Posterior vena cava (tissue), 2 donors: ENCODE results near the gene ARHGAP22. TPM values are rescaled to one million over a fixed set of nuclear protein-coding genes. Genes with fewer than 3 reads are reported as not detected.

Experiments
- DNase-seq: peaks from one replicate; pipeline ENCODE4 v3.0.0-alpha.2; 2020; ENCODE audit warnings: low spot score
- intact Hi-C, 2 donors: fragments of 100-400 bp; cut with DNase I; formaldehyde crosslinking; loops; one replicate each; pipeline versions ENCODE4 v1.14.1 to v1.14.2; 2022 to 2023
- total RNA-seq, 2 donors: library from RNA; stranded (reverse); fragmentation: NEBNext Ultra II Directional; extraction: Animal tissue kit (Norgen Biotek cat#: 25700); gene quantifications; one replicate each; pipeline ENCODE4 v1.2.1, GENCODE V29; 2021
- donor health status: DM: yes; HTN: yes; CAD: no.
- donor health status: DM: yes; HTN: yes; CAD: no.

Gene ARHGAP22
- total RNA-seq, 2 donors from 2014 or later, result 9.8 to 13.4 TPM

- DNase-seq, result peak; percentile 79
- intact Hi-C loops, result no loop called here
These were observed 139.8 kb downstream of the ARHGAP22 start for GRCh38 chr10:48464871-48465736.

DNA sequence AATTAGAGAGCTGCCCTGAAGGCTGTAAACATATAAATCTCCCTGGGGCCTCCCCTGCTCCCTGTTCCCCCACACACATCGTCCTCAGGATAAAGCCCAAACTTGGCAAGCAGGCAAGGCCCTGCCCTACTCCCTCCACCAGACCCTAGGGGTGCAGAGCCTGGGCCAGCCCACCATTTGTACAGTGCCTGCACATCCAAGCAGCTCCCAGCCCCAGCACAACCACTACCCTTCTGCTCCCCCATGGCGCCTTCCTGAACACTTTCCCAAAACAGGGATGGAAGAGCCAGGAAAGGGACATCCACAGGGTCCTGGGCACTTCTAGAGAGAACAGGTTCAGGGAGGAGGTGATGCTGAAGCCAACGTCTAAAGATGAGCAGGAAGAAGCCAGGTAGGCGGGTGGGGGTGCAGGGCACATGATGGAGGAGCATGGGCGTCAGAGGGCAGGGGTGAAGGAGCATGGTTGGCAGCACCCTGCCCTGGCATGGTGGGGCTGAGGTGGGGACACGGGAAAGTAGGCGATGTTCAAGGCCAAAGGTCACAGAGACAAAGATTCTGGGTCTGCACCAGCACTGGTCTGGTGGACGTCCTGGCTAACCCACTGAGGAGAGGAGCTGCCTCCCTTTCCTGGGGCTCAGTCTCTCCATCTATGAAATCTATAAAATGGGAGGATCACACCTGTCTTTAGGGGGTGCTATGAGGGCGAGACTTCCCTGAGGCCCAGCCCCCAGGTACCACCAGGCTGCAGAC, 140.6 kb downstream of the ARHGAP22 start:
- intact Hi-C loops, result no loop called here
- peak; percentile 50 for DNase-seq

DNA sequence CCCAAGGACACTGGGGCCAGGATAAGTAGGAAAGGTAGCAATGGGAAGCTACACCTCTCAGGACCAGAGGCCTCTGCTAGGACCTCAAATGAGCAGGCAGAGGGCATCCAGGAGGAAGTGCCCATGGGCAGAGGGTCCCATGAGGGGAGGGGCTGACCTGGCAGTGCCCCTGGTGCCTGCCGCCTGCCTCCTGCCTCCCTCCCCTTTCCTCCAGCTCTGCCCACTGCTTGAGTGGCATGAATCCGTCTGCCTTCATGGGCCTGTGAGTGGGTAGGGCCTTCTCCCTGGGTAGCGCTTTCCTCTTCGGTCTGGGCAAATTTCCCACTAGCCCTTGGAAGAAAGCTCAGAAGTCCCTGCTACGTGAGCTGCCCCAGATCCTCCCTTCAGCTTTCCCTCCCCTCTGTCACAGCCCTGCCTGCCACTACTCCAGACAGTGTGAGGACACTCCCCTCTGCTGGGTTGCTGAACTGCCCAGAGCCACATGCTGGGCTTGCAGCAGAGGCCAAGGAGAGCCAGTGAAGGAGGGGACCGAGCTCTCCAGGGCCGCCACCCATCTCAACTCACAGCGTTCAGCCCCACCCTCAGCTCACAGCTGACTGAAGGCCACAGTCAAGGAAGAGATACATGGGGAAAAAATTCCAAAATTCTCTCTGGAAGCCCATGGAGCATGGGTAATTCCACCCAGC, 141.4 kb downstream of the ARHGAP22 start:
- intact Hi-C loops, result no loop called here
- peak; percentile 73 for DNase-seq

- intact Hi-C loops, result no loop called here
- DNase-seq, result peak; percentile 66
These were observed 142.3 kb downstream of the ARHGAP22 start for GRCh38 chr10:48462482-48463020.

GRCh38 chr10:48461623-48462481, 143.0 kb downstream of the ARHGAP22 start:
- intact Hi-C loops, result no loop called here
- no peak for DNase-seq

- no peak for DNase-seq
- intact Hi-C loops, result no loop called here
These were observed 144.7 kb downstream of the ARHGAP22 start for GRCh38 chr10:48460182-48460581.

GRCh38 chr10:48459270-48460150, 145.4 kb downstream of the ARHGAP22 start:
- peak; percentile 74 for DNase-seq
- intact Hi-C loops, result no loop called here

DNA sequence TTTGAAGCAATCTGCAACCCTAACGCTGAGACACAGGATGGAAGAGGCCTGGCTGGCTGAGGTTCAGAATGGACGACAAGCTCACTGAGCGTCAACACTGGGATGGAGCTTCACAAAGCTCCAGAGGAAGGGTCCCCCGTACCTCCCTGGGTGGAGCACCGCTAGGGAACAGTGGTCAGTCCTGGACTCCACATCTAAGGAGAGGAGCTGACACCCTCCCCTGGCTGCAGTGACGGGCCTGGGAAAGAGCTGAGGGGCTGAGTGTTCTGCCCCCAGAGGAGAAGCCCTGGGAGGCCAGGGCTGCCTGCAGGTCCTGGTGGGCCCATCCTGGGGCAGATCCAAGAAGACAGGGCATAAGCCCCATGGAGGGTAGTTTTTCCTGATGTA, 146.2 kb downstream of the ARHGAP22 start:
- DNase-seq, result peak; percentile 58
- intact Hi-C loops, result no loop called here

DNA sequence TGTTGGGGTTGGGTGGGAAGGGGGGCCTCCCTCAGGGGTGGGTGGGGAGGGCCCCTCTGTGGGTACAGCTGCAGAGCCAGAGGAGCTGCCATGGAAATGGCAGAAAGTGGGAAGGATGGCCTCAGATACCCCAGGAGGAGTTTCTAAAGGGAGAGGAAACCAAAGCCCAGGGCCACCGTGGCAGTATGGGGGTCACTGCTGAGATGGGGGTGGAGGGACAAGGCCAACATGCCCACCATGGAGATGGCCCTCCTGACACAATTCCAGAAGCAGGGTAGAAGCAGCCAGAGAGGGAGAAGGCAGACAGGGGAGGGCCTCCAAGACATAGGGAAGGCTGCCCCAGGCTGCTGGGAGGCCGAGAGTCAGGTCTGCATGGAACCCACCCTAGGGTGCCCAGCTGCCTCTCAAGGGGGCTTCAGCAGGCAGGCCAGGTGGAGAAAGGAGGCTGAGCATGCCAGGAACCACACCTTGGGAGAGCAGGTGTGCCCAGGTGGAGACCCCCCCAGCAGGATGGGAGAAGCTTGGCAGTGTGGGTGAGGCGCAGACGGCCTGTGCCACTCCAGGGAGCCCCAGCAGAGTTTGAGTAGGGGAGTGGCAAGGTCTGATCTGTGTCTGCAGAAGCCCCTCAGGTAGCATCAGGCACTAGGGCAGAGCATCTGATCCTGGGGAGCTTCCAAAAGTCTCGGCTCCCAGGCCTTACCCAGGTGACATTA, 146.8 kb downstream of the ARHGAP22 start:
- no peak for DNase-seq
- intact Hi-C loops, result no loop called here

DNA sequence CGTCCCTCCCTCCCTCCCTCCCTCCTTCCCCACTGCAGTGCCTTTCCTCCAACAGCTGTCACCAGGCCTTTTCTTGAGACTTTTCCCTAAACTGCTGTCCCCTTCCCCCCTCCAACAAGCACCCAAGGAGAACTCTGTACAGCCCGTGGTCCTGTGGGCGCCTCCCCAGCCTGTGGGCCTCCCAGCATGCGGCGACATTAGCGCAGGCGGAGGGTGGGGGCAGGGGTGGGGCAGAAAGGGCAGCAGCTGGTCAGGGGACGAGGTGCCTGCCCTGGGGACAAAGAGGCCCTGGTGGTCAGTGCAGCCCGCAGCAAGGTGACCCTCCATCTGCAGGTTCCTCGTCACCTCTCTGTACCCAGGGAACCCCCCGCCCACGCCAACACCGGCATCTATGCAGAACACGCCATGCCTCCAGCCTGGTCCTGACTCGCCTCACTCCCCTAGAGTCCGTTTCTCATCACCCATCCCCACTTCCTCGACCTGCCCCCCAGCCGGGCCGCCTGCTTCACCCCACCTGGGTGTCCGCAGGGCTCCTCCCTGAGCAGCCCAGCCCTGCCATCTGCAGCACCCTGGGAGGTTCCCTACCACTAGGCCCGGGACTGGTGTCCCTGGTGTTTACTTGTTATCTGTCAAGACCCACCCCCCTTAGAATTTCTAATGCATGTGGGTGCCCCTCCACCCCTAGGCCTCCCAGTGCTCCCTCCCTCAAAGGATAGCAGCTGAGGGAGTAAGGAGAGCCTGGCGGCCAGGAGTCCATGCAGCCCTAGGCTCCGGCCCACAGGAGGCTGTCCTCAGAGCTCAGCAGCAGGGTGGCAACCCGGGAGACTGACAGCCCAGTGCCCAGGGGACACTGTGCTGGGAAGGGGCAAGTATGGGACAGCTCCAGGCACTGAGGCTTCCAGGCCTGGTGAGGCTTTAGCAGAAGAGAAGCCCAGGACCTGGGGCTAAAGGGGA, 147.8 kb downstream of the ARHGAP22 start:
- DNase-seq, result peak; percentile 62
- intact Hi-C loops, result no loop called here

GRCh38 chr10:48456361-48456804, 148.5 kb downstream of the ARHGAP22 start:
- intact Hi-C loops, result no loop called here

GRCh38 chr10:48455392-48456151, 149.3 kb downstream of the ARHGAP22 start:
- DNase-seq, result peak; percentile 76
- intact Hi-C loops, result no loop called here

More at GRCh38 chr10:48456361-48456804, 148.5 kb downstream of the ARHGAP22 start:
- DNase-seq, result peak; percentile 91

DNA sequence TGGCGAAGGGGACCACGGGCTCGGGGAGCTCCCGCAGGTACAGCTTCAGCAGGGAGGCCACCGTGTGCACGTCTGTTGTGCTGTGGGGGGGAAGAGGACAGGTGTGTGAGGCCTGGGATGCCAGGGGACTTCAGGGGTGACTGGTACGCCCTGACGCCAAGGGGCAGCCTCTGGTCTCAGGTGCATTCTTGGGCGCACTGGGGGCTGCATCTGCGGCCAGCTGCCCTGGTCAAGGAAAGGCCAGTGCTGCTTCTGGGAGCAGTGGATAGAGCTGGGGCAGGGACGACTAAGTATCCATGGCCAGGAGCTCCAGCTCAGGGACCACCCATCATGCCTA, 149.8 kb downstream of the ARHGAP22 start:
- DNase-seq, result peak; percentile 62
- intact Hi-C loops, result no loop called here

DNA sequence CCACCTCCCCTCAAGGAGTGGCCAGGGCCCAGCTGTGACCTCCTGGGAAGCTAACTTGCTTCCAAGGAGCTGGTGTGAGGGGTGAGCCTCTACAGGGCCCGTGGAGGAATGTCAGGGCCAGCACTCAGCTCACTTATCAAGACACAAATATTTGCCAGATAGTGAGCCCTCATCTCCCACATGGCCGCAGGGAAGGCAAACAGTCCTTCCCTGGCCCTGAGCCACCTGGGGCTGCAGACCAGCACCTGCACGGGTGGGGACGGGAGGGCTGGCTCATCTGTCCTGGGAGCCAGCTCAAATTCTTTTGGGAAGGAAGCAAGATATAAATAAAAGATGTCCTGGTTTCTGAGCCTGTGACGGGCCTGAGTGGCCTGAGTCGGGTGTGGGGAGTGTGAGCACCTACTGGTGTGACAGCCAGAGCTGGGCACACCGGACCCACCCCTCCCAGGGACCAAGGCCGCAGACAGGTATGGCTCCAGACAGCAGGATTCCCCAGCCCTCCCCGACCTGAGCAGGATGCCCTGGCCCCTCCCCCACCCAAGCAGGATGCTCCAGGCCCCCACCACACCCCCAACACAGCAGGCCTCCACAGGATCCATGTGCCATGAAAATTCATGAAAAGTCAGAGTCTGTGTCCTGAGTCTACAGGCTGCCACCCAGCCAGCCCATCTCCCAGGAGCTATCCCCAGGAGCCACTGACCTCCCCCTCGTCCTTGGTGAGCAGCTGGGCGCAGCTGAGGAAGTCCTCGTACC, 150.4 kb downstream of the ARHGAP22 start:
- DNase-seq, result peak; percentile 62
- intact Hi-C loops, result no loop called here
